ENCODE measurements around the gene LACTB.

GRCh38 chr15:63188247-63188925 is 66.7 kb downstream of the LACTB start:
- no peak for TF ChIP-seq CTCF (conservative IDR thresholded peaks at IDR 0.05; ENCODE audit: low read depth in 2 of 2)
- TF ChIP-seq REST (IDR thresholded peaks at IDR 0.05; ENCODE audit: unreplicated experiment): no peak
- no peak for TF ChIP-seq POLR2AphosphoS5 (IDR thresholded peaks at IDR 0.05; ENCODE audit: low read depth)
- TF ChIP-seq CREB1 (CRISPR knock-in tag; IDR thresholded peaks at IDR 0.05; ENCODE audit: low read depth): no peak
- no peak for TF ChIP-seq EZH2 (IDR thresholded peaks at IDR 0.05; ENCODE audit: low read depth, unreplicated experiment)
- TF ChIP-seq ETS1 (IDR thresholded peaks at IDR 0.05): no peak
- no peak for TF ChIP-seq JUNB (IDR thresholded peaks at IDR 0.05; ENCODE audit: unreplicated experiment)

Measured in GM23338 (cell line).